B cell (primary cell): ENCODE results near the gene SLC35G3.

ENCODE experiments used
- EZH2 ChIP-seq: IDR thresholded peaks from 2 replicates; pipeline ENCODE4 v1.6.1; 2012; ENCODE audit warnings: borderline replicate concordance, low read depth, mild to moderate bottlenecking, moderate library complexity, low read length; ENCODE audit not compliant: insufficient read depth, poor library complexity, severe bottlenecking
- TF ChIP-seq, protein P1 (sequence below): fragments of 200-600 bp; IDR thresholded peaks from one replicate; pipeline ENCODE4 v1.8.0; 2022; ENCODE audit warnings: antibody characterized with exemption, mild to moderate bottlenecking

DNA sequence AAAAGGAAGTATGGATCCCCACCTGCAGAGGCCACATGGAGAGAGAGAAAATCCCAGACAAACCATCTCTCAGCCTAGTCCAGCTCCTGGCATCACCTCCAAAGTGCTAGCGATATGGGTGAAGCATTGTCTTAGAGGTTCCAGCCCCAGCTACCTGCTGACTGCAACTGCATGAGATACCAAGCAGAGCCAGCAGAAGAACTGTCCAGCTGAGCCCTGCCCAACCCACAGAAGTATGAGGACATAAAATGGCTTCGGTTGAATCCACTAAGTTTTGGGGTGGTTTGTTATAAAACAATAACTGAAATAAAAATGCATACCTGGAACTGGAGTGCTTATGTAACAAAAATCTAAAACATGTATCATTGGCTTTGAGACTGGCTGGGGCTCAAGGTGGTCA, 28.3 kb upstream of the SLC35G3 start:
- TF ChIP-seq EZH2, result no peak
- TF ChIP-seq, protein P1, sequence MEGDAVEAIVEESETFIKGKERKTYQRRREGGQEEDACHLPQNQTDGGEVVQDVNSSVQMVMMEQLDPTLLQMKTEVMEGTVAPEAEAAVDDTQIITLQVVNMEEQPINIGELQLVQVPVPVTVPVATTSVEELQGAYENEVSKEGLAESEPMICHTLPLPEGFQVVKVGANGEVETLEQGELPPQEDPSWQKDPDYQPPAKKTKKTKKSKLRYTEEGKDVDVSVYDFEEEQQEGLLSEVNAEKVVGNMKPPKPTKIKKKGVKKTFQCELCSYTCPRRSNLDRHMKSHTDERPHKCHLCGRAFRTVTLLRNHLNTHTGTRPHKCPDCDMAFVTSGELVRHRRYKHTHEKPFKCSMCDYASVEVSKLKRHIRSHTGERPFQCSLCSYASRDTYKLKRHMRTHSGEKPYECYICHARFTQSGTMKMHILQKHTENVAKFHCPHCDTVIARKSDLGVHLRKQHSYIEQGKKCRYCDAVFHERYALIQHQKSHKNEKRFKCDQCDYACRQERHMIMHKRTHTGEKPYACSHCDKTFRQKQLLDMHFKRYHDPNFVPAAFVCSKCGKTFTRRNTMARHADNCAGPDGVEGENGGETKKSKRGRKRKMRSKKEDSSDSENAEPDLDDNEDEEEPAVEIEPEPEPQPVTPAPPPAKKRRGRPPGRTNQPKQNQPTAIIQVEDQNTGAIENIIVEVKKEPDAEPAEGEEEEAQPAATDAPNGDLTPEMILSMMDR, result no peak
